Gastrocnemius medialis (tissue), 4 donors: ENCODE results near the gene MAPK1.

Experiments used
- POLR2A ChIP-seq, 2 donors: fragments of 450-650 bp; IDR thresholded peaks; one replicate each; pipeline ENCODE4 v1.6.1; 2017; ENCODE audit warnings: antibody characterized with exemption in 2 of 2, mild to moderate bottlenecking in 2 of 2, moderate library complexity in 2 of 2
- TF ChIP-seq, protein P1 (sequence below), 5 experiments: fragments of 450-650 bp in 3 of 5; fragments of 200-600 bp in 2 of 5; sonication (generic) in 2 of 5; IDR thresholded peaks in 4 of 5; conservative IDR thresholded peaks in 1 of 5; 1 replicate in 4 of 5; 2 replicates in 1 of 5; pipeline ENCODE4 v1.5.1; 2016 to 2019; ENCODE audit warnings: antibody characterized with exemption in 5 of 5, mild to moderate bottlenecking in 3 of 5, moderate library complexity in 3 of 5

DNA sequence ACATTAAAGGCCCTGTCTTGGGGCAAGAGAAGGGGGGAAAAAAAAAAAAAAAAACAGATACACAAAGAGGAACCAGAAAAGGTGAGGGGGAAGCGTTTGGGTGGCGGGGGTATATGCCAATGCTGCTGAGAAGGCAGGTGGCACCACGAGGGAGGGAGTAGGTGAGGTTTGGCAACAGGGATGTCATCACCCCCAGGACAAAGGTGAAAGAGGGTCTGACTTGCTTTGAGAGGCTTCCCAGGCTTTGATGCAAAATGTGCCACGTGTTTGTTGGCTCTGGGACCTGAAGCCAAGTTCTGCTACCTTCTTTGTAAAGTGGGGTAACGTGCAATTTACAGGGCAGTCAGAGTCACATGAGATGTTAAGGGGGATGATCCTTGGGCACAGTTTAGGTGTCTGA lies 135.9 kb downstream of the MAPK1 start:
- TF ChIP-seq, protein P1, sequence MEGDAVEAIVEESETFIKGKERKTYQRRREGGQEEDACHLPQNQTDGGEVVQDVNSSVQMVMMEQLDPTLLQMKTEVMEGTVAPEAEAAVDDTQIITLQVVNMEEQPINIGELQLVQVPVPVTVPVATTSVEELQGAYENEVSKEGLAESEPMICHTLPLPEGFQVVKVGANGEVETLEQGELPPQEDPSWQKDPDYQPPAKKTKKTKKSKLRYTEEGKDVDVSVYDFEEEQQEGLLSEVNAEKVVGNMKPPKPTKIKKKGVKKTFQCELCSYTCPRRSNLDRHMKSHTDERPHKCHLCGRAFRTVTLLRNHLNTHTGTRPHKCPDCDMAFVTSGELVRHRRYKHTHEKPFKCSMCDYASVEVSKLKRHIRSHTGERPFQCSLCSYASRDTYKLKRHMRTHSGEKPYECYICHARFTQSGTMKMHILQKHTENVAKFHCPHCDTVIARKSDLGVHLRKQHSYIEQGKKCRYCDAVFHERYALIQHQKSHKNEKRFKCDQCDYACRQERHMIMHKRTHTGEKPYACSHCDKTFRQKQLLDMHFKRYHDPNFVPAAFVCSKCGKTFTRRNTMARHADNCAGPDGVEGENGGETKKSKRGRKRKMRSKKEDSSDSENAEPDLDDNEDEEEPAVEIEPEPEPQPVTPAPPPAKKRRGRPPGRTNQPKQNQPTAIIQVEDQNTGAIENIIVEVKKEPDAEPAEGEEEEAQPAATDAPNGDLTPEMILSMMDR (IDR thresholded peaks at IDR 0.05 in 4 of 5, conservative IDR thresholded peaks at IDR 0.05 in 1 of 5): no peak
- TF ChIP-seq POLR2A (IDR thresholded peaks at IDR 0.05): no peak
